ENCODE results near the gene TAF1B. TPM values are rescaled to one million over a fixed set of nuclear protein-coding genes. Genes with fewer than 3 reads are reported as not detected.

TAF1B gene
- total RNA-seq, 1 donor from 2014 or later: 86.3 TPM

GRCh38 chr2:9910699-9911098 lies 67.4 kb downstream of the TAF1B start:
- Histone ChIP-seq H3K9ac (no peak overlapping the region), H3K4me1 (no peaks in the 10 kb centered on the region), H3K9me3 (ENCODE audit: low read depth) (no peaks in the 10 kb centered on the region), H3K36me3 (peaks cover 3% of the 10 kb centered on the region), H4K20me1 (ENCODE audit: low read depth) (peaks cover 8% of the 10 kb centered on the region), H3K27me3 (no peaks in the 10 kb centered on the region), H3K27ac (no peak overlapping the region), H3K79me2 (ENCODE audit: low read depth) (no peaks in the 10 kb centered on the region), H3F3A (ENCODE audit: low read depth) (no peaks in the 10 kb centered on the region), H2AFZ (replicated peaks) (no peak overlapping the region), H3K4me2 (no peak overlapping the region), H3K4me3 (no peak overlapping the region)
- no peaks in the 10 kb centered on the region for H3K4me1 Mint-ChIP-seq
- H3K9me3 Mint-ChIP-seq: no peaks in the 10 kb centered on the region
- H3K4me3 Mint-ChIP-seq: no peak overlapping the region
- no peak for DNase-seq (ENCODE audit: low spot score)
- TF ChIP-seq EZH2phosphoT487 (IDR thresholded peaks at IDR 0.05) (no peak), EZH2 (IDR thresholded peaks at IDR 0.05) (no peak), CTCF (IDR thresholded peaks at IDR 0.05) (no peak)
- H3K36me3 Mint-ChIP-seq: peaks cover 18% of the 10 kb centered on the region
- no peak overlapping the region for H3K27ac Mint-ChIP-seq
- H3K27me3 Mint-ChIP-seq (ENCODE audit: insufficient read depth, low read depth): no peaks in the 10 kb centered on the region

- H3K9me3 ChIP-seq (ENCODE audit: low read depth): no peaks in the 10 kb centered on the region
- Mint-ChIP-seq H3K27ac (no peak overlapping the region), H3K9me3 (no peaks in the 10 kb centered on the region), H3K4me3 (no peak overlapping the region), H3K27me3 (ENCODE audit: insufficient read depth, low read depth) (no peaks in the 10 kb centered on the region), H3K36me3 (peaks cover 20% of the 10 kb centered on the region), H3K4me1 (no peaks in the 10 kb centered on the region)
- no peak for DNase-seq (ENCODE audit: low spot score)
- no peak overlapping the region for H3K4me3 ChIP-seq
- no peaks in the 10 kb centered on the region for H3F3A ChIP-seq (ENCODE audit: low read depth)
- no peak overlapping the region for H3K9ac ChIP-seq
- no peaks in the 10 kb centered on the region for H3K27me3 ChIP-seq
- no peaks in the 10 kb centered on the region for H3K4me1 ChIP-seq
- H4K20me1 ChIP-seq (ENCODE audit: low read depth): peaks cover 8% of the 10 kb centered on the region
- H3K79me2 ChIP-seq (ENCODE audit: low read depth): no peaks in the 10 kb centered on the region
- H3K4me2 ChIP-seq: no peak overlapping the region
- no peak overlapping the region for H3K27ac ChIP-seq
- no peak overlapping the region for H2AFZ ChIP-seq (replicated peaks)
- peaks cover 3% of the 10 kb centered on the region for H3K36me3 ChIP-seq
- no peak for TF ChIP-seq EZH2 (IDR thresholded peaks at IDR 0.05)
- no peak for TF ChIP-seq EZH2phosphoT487 (IDR thresholded peaks at IDR 0.05)
- TF ChIP-seq CTCF (IDR thresholded peaks at IDR 0.05): no peak
Observed at GRCh38 chr2:9912468-9912867, 69.2 kb downstream of the TAF1B start.

- no peaks in the 10 kb centered on the region for H3K79me2 ChIP-seq (ENCODE audit: low read depth)
- Mint-ChIP-seq H3K4me3 (no peak overlapping the region), H3K27me3 (ENCODE audit: insufficient read depth, low read depth) (no peaks in the 10 kb centered on the region), H3K36me3 (peaks cover 19% of the 10 kb centered on the region), H3K4me1 (peaks cover 4% of the 10 kb centered on the region), H3K9me3 (no peaks in the 10 kb centered on the region), H3K27ac (no peak overlapping the region)
- H3K9ac ChIP-seq: no peak overlapping the region
- peaks cover 5% of the 10 kb centered on the region for H4K20me1 ChIP-seq (ENCODE audit: low read depth)
- H3K36me3 ChIP-seq: peaks cover 3% of the 10 kb centered on the region
- TF ChIP-seq EZH2phosphoT487 (IDR thresholded peaks at IDR 0.05): no peak
- no peak for TF ChIP-seq CTCF (IDR thresholded peaks at IDR 0.05)
- TF ChIP-seq EZH2 (IDR thresholded peaks at IDR 0.05): no peak
- H3K4me1 ChIP-seq: no peaks in the 10 kb centered on the region
- H3K4me3 ChIP-seq: no peak overlapping the region
- no peak overlapping the region for H3K4me2 ChIP-seq
- DNase-seq (ENCODE audit: low spot score): no peak
- H3K27ac ChIP-seq: no peak overlapping the region
- no peaks in the 10 kb centered on the region for H3F3A ChIP-seq (ENCODE audit: low read depth)
- no peaks in the 10 kb centered on the region for H3K9me3 ChIP-seq (ENCODE audit: low read depth)
- H3K27me3 ChIP-seq: no peaks in the 10 kb centered on the region
- no peak overlapping the region for H2AFZ ChIP-seq (replicated peaks)
Observed at GRCh38 chr2:9914384-9915065, 71.3 kb downstream of the TAF1B start.

Data from neural progenitor cell (in vitro differentiated cells).